ENCODE results near the gene NAV3. TPM values are rescaled to one million over a fixed set of nuclear protein-coding genes. Genes with fewer than 3 reads are reported as not detected.

Gene NAV3
- total and polyA plus RNA-seq, 2 of the 4 experiments (the other 2 are of a cell fraction), result 25.5 to 106 TPM

GRCh38 chr12:77808534-77808933 lies 22.2 kb upstream of the NAV3 start:
- ATAC-seq (ENCODE audit: low read depth), result no peak

More at GRCh38 chr12:77808534-77808933, 22.2 kb upstream of the NAV3 start:
- no peak overlapping the region for H3K4me2 ChIP-seq (ENCODE audit: low read depth, low read length)
- H3K79me1 ChIP-seq (ENCODE audit: low read depth in 1 of 2, low read length in 2 of 2), result no peaks in the 10 kb centered on the region
- no peak overlapping the region for H2AK5ac ChIP-seq (ENCODE audit: low read depth, low read length)
- H3K4me3 ChIP-seq (ENCODE audit: insufficient read depth, low read depth, low read length), result no peak overlapping the region
- no peak overlapping the region for H3K9ac ChIP-seq (ENCODE audit: low read depth, low read length)
- H4K20me1 ChIP-seq (ENCODE audit: insufficient read depth, low read length), result no peaks in the 10 kb centered on the region
- no peak for TF ChIP-seq RAD21 (IDR thresholded peaks at IDR 0.05; ENCODE audit: low read length)
- TF ChIP-seq CEBPB (IDR thresholded peaks at IDR 0.05; ENCODE audit: low read depth, low read length), result no peak
- TF ChIP-seq, protein P1, sequence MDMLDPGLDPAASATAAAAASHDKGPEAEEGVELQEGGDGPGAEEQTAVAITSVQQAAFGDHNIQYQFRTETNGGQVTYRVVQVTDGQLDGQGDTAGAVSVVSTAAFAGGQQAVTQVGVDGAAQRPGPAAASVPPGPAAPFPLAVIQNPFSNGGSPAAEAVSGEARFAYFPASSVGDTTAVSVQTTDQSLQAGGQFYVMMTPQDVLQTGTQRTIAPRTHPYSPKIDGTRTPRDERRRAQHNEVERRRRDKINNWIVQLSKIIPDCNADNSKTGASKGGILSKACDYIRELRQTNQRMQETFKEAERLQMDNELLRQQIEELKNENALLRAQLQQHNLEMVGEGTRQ (IDR thresholded peaks at IDR 0.05; ENCODE audit: low read depth, low read length), result no peak
- TF ChIP-seq RCOR1 (IDR thresholded peaks at IDR 0.05; ENCODE audit: insufficient replicate concordance, low read length), result no peak
- TF ChIP-seq RFX5 (IDR thresholded peaks at IDR 0.05; ENCODE audit: low read depth, low read length), result no peak
- no peak for TF ChIP-seq FOS (IDR thresholded peaks at IDR 0.05; ENCODE audit: low read depth, low read length)
- no peak for TF ChIP-seq CHD1 (IDR thresholded peaks at IDR 0.05; ENCODE audit: low read depth, low read length)
- TF ChIP-seq CTCF (conservative IDR thresholded peaks at IDR 0.05; ENCODE audit: low read depth, low read length), result no peak
- TF ChIP-seq MAZ (IDR thresholded peaks at IDR 0.05; ENCODE audit: borderline replicate concordance, low read depth, low read length), result no peak
- no peak for TF ChIP-seq POLR2A (IDR thresholded peaks at IDR 0.05; ENCODE audit: low read depth, low read length)
- TF ChIP-seq ELK1 (IDR thresholded peaks at IDR 0.05; ENCODE audit: borderline replicate concordance, low read depth, low read length), result no peak
- TF ChIP-seq BHLHE40 (IDR thresholded peaks at IDR 0.05; ENCODE audit: low read depth, low read length), result no peak
- TF ChIP-seq MAFK (IDR thresholded peaks at IDR 0.05; ENCODE audit: low read depth, low read length), result no peak
- ChIA-PET POLR2A (ENCODE audit: unreplicated experiment) (no interaction called here), CTCF (no interaction called here)
- no peaks in the 10 kb centered on the region for H3K9me1 ChIP-seq (ENCODE audit: insufficient read depth, low read length)
- H2AK9ac ChIP-seq (replicated peaks; ENCODE audit: low read depth, low read length, poor library complexity), result no peak overlapping the region
- no peak overlapping the region for H2BK120ac ChIP-seq (ENCODE audit: low read depth, low read length)
- H2AFZ ChIP-seq (replicated peaks; ENCODE audit: low read length, poor library complexity), result no peak overlapping the region
- H3K23ac ChIP-seq (ENCODE audit: low read depth, low read length), result no peak overlapping the region
- no peaks in the 10 kb centered on the region for H3K27me3 ChIP-seq (ENCODE audit: control insufficient read depth, insufficient read depth, low read length)
- H3K56ac ChIP-seq (ENCODE audit: extremely low read depth, insufficient read depth, low read length), result no peak overlapping the region
- H3K9me3 ChIP-seq (ENCODE audit: control insufficient read depth, insufficient read depth, low read length), result no peaks in the 10 kb centered on the region
- no peak overlapping the region for H3K4ac ChIP-seq (ENCODE audit: low read depth, low read length)
- H3K18ac ChIP-seq (ENCODE audit: low read depth, low read length), result no peak overlapping the region
- no peak overlapping the region for H2BK15ac ChIP-seq (ENCODE audit: low read depth, low read length)
- H2BK20ac ChIP-seq (ENCODE audit: low read depth, low read length), result no peak overlapping the region
- no peaks in the 10 kb centered on the region for H3K36me3 ChIP-seq (ENCODE audit: control insufficient read depth, insufficient read depth, low read length)
- no peak overlapping the region for H4K8ac ChIP-seq (ENCODE audit: low read depth in 2 of 2, low read length in 2 of 2)
- no peak overlapping the region for H3K27ac ChIP-seq (ENCODE audit: insufficient read depth, low read length)
- intact Hi-C loops (cut with micrococcal nuclease), result no loop called here
- DNase-seq, result no peak
- H3K4me1 ChIP-seq (ENCODE audit: control insufficient read depth, insufficient read depth, low read length), result no peaks in the 10 kb centered on the region
- dilution Hi-C loops (cut with HindIII; ENCODE audit: low sequenced_read_pairs, unreplicated experiment), result no loop called here
- no TSS peak for BruUV-seq (replicated peaks)
- in situ Hi-C loops (cut with MboI; ENCODE audit: low sequenced_read_pairs), result no loop called here
- H4K5ac ChIP-seq (ENCODE audit: low read depth, low read length), result no peak overlapping the region
- WGBS, 2 experiments (ENCODE audit: extremely low coverage in 2 of 2, insufficient read length in 1 of 2), result no CpG with 5 or more reads among the region's 9 CpGs
- H3K14ac ChIP-seq (replicated peaks; ENCODE audit: low read depth, low read length), result no peak overlapping the region
- no peak overlapping the region for H4K91ac ChIP-seq (ENCODE audit: insufficient read depth, low read depth, low read length)
- no peak overlapping the region for H2BK5ac ChIP-seq (ENCODE audit: low read depth, low read length, poor library complexity, severe bottlenecking)

Measured in IMR-90 (cell line).